SU-DHL-6 (cell line): ENCODE results near the gene PLA2G4B.

Experiments used
- H2AFZ ChIP-seq: fragments of 200-600 bp; sonication (generic); 2 replicates; pipeline ENCODE4 v1.6.1; 2014; ENCODE audit warnings: low read depth, mild to moderate bottlenecking, moderate library complexity, mixed read lengths, antibody characterized with exemption, low read length; ENCODE audit not compliant: severe bottlenecking
- H3F3A ChIP-seq: fragments of 200-600 bp; shearing (Covaris generic); 2 replicates; pipeline ENCODE4 v1.6.0; 2016; ENCODE audit warnings: antibody characterized with exemption, mild to moderate bottlenecking; ENCODE audit not compliant: insufficient read depth
- H3K27ac ChIP-seq: fragments of 200-600 bp; sonication (generic); 2 replicates; pipeline ENCODE4 v1.5.1; 2016; ENCODE audit warnings: low read depth, mild to moderate bottlenecking, low read length, moderate library complexity, mixed read lengths
- H3K27me3 ChIP-seq: fragments of 200-600 bp; sonication (generic), shearing (Covaris generic); 2 replicates; pipeline ENCODE4 v1.6.0; 2014; ENCODE audit warnings: mild to moderate bottlenecking, low read length
- H3K36me3 ChIP-seq: fragments of 200-600 bp; sonication (generic); 2 replicates; pipeline ENCODE4 v1.6.1; 2014; ENCODE audit warnings: mild to moderate bottlenecking, low read length, mixed read lengths
- H3K4me2 ChIP-seq: fragments of 300-600, 200-600 bp; shearing (Covaris generic), sonication (generic); 2 replicates; pipeline ENCODE4 v1.6.0; 2014; ENCODE audit warnings: low read length, low read depth, mild to moderate bottlenecking; ENCODE audit not compliant: poor library complexity, severe bottlenecking
- H3K4me3 ChIP-seq: fragments of 200-600 bp; sonication (generic); 2 replicates; pipeline ENCODE4 v1.5.1; 2014; ENCODE audit warnings: antibody characterized with exemption, low read length, mild to moderate bottlenecking, mixed read lengths; ENCODE audit not compliant: insufficient read depth, poor library complexity, severe bottlenecking
- H3K79me2 ChIP-seq: fragments of 200-600 bp; sonication (generic); 2 replicates; pipeline ENCODE4 v1.6.1; 2014; ENCODE audit warnings: mild to moderate bottlenecking, low read length, moderate library complexity; ENCODE audit not compliant: insufficient read depth
- H3K9ac ChIP-seq: fragments of 200-600 bp; sonication (generic); 2 replicates; pipeline ENCODE4 v1.7.0; 2014; ENCODE audit warnings: mild to moderate bottlenecking, low read length
- H3K9me2 ChIP-seq: fragments of 200-600 bp; sonication (generic); replicated peaks from 2 replicates; pipeline ENCODE4 v1.6.1; 2014; ENCODE audit warnings: low read length; ENCODE audit not compliant: insufficient read depth
- H3K9me3 ChIP-seq: fragments of 200-600 bp; sonication (generic); 2 replicates; pipeline ENCODE4 v1.6.1; 2014; ENCODE audit warnings: low read length, mixed read lengths; ENCODE audit not compliant: insufficient read depth
- H4K20me1 ChIP-seq: fragments of 200-600 bp; sonication (generic); 2 replicates; pipeline ENCODE4 v1.6.1; 2014; ENCODE audit warnings: low read depth, mild to moderate bottlenecking, antibody characterized with exemption, low read length, moderate library complexity, mixed read lengths
- CTCF ChIP-seq: fragments of 200-600 bp; sonication (generic); IDR thresholded peaks from one replicate; pipeline ENCODE4 v1.5.1; 2017; ENCODE audit warnings: antibody characterized with exemption, mild to moderate bottlenecking, low read length, moderate library complexity; ENCODE audit not compliant: insufficient read depth, poor library complexity, severe bottlenecking
- EZH2phosphoT487 ChIP-seq: fragments of 200-600 bp; sonication (generic), shearing (Covaris generic); conservative IDR thresholded peaks from 2 replicates; pipeline ENCODE4 v1.6.1; 2018; ENCODE audit warnings: mild to moderate bottlenecking, antibody characterized with exemption, low read length, moderate library complexity, mixed read lengths

Gene PLA2G4B

DNA sequence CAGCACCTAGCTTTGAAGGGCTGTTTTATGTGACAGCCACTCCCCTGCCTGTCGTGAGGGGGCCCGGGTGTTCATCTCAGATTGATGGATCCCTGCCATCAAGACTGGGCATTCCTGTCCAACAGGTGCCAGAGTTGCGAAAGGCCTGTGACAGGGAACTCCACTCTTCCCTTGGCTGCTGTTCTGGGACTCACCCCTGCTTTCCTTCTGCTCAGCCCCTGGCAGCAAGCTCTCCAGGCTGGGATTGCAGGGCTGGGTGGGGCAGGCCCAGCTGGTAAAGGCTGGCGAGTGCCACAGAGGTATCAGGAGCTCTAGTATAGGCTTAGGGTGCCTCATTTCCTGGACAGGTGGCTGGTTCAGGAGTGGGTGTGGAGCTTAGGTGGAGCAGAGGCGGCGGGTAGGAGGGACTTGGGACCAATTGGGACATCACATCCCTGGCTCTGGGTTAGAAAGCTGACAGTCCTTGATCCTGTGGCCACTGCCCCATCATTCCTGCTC is at the start of gene PLA2G4B:
Gene PLA2G4B (plus strand): TSS at position 448 of the 498 bp plus-strand sequence. CDS start 67 bp downstream, outside the sequence.
- no peak within 1 kb of the TSS for H3K9ac ChIP-seq
- no peaks in the 10 kb centered on the region for H3F3A ChIP-seq
- H3K27ac ChIP-seq, result no peak within 1 kb of the TSS
- H3K79me2 ChIP-seq, result no peaks in the 10 kb centered on the region
- H3K36me3 ChIP-seq, result no peaks in the 10 kb centered on the region
- no peaks in the 10 kb centered on the region for H3K9me3 ChIP-seq
- no peaks in the 10 kb centered on the region for H3K9me2 ChIP-seq
- H3K4me3 ChIP-seq, result no peak within 1 kb of the TSS
- no peak within 1 kb of the TSS for H3K4me2 ChIP-seq
- no peaks in the 10 kb centered on the region for H3K27me3 ChIP-seq
- H2AFZ ChIP-seq, result no peak within 1 kb of the TSS
- no peak for TF ChIP-seq EZH2phosphoT487
- no peak for TF ChIP-seq CTCF
- no peaks in the 10 kb centered on the region for H4K20me1 ChIP-seq

DNA sequence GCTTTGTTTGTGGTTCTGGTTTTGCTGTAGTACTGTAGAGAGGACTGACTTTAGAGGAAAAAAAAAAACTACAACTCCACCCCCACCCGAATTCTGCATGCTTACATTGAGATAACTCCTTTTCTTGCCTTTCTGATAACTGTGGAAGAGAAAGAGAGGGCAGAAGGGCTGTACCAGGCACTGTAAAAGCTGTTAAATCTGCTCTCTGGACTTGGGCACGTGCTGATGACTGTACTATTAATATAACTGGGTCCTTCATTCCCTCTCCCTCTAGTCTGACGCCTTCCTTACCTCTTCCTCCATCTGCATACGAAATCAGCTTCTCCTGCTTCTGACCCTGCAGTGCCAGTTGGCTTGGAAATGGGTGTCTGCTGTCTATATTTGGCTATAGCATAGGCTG is 49.4 kb upstream of the PLA2G4B start:
- Histone ChIP-seq H3K36me3 (no peaks in the 10 kb centered on the region), H2AFZ (no peak overlapping the region), H3K9me2 (no peaks in the 10 kb centered on the region), H3K9me3 (no peaks in the 10 kb centered on the region), H3K27ac (no peak overlapping the region), H3K4me2 (no peak overlapping the region), H3K4me3 (no peak overlapping the region), H3K9ac (no peak overlapping the region), H3K27me3 (no peaks in the 10 kb centered on the region), H3K79me2 (no peaks in the 10 kb centered on the region), H3F3A (no peaks in the 10 kb centered on the region), H4K20me1 (no peaks in the 10 kb centered on the region)
- TF ChIP-seq EZH2phosphoT487, result no peak
- TF ChIP-seq CTCF, result no peak

GRCh38 chr15:41789662-41790061 is 49.0 kb upstream of the PLA2G4B start:
- no peaks in the 10 kb centered on the region for H3K9me2 ChIP-seq
- H3K36me3 ChIP-seq, result no peaks in the 10 kb centered on the region
- H3K27ac ChIP-seq, result no peak overlapping the region
- no peak overlapping the region for H2AFZ ChIP-seq
- no peak overlapping the region for H3K4me3 ChIP-seq
- no peak overlapping the region for H3K4me2 ChIP-seq
- H3K9ac ChIP-seq, result no peak overlapping the region
- no peaks in the 10 kb centered on the region for H3K9me3 ChIP-seq
- no peaks in the 10 kb centered on the region for H3K79me2 ChIP-seq
- H4K20me1 ChIP-seq, result no peaks in the 10 kb centered on the region
- H3K27me3 ChIP-seq, result no peaks in the 10 kb centered on the region
- TF ChIP-seq CTCF, result no peak
- TF ChIP-seq EZH2phosphoT487, result no peak
- no peaks in the 10 kb centered on the region for H3F3A ChIP-seq
